HG03108 (cell line): Measurements from ENCODE around the gene SPDYE3.
"Not testable (repeated sequence)": the region's sequence is repeated elsewhere in the genome, so short reads cannot be mapped to it uniquely, and the experiment has no call there.

Source experiments
- ATAC-seq: cut with Tn5 transposase; IDR thresholded peaks from one replicate; pipeline ENCODE4 v1.9.1; 2021; ENCODE audit warnings: moderate library complexity; ENCODE audit not compliant: unreplicated experiment

The SPDYE3 gene

DNA sequence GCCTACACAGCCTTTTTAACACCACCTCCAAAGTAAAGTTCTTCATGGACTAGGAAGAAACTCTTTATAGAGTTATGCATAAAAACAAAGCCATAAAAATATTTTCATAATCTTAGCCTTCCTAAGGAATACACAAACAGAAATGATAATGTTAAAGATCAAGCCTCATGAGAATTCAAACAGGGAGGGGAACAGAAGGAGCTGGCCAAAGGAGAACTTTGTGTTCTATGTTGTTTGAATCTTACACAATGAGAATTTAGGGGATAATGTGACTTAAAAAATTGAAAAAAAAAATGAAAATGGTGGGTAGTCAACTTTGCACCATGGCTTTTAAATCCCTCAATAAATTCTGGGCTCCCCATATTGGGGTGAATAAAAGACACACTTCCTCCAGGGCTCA lies 41.3 kb downstream of the SPDYE3 start:
- no peak for ATAC-seq

DNA sequence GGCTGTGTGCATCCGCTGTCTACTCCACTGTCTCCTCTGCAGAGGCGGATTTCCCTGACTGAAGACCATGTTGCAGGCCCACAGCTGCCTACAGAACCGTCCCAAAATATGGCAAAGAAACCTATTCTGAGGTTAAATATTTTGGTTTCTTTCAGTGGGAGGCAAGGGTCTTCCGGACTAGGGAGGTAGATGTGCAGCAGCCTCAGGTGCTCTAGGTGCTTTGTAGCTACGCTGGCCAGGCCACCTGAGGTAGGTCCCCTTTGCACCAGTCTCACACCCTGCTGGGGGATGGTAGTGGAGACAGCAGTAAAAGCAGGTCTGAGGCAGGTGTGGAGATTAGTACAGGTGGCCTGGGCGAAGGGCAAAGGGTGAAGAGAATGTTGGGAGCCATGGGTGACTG lies 42.3 kb downstream of the SPDYE3 start:
- no peak for ATAC-seq

- ATAC-seq: no peak
Measured at GRCh38 chr7:100351657-100352058, 44.2 kb downstream of the SPDYE3 start.

DNA sequence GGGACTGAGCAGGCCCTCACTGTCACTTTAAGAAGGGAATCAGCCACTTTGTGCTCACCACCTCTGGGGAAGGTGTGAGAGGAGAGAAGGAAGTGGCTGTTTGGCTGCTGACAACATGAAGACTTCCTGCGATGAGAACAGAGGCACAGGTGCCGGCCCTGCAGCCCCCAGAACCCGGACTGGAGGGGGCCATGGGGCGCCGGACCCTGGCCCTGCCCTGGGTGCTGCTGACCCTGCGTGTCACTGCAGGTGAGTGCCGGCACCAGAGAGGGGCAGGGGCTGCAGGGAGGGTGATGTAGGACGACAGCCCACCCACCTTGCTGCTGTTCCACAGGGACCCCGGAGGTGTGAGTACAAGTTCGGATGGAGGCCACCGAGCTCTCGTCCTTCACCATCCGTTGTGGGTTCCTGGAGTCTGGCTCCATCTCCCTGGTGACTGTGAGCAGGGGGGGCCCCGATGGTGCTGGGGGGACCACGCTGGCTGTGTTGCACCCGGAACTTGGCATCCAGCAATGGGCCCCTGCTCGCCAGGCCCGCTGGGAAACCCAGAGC lies 44.8 kb downstream of the SPDYE3 start:
- not testable (repeated sequence) for ATAC-seq

- ATAC-seq: no peak
Measured at GRCh38 chr7:100352984-100353684, 45.6 kb downstream of the SPDYE3 start.

GRCh38 chr7:100353685-100354330 lies 46.3 kb downstream of the SPDYE3 start:
- ATAC-seq: no peak

DNA sequence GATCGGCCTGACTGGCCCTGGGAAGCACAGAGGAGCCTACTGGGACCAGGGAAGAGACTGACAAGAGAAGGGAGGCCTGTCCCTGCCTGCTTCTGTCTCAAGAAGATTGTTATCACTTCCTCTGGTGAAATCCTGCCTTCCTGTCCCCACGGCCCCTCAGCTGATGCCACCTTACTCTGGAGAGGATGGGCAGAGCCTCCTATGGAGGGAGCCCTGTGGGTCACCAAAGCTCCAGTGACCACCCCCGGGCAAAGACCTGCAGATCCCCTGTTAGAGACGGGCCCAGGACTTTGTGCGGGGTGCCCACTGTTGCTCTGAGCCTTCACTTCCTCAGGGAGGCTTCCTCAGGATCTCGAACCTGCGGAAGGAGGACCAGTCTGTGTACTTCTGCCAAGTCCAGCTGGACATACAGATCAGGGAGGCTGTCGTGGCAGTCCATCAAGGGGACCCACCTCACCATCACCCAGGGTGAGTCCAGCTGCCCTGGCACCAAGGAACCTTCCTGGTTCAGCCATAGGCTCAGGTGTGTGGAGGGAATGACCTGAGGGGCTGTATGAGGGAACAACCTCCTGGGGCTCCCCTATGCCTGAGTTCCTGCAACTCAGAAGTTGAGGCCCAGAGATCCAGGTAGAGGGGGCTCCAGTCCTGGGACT lies 49.0 kb downstream of the SPDYE3 start:
- ATAC-seq: no peak

- ATAC-seq: no peak
Measured at GRCh38 chr7:100357131-100357561, 49.6 kb downstream of the SPDYE3 start.

DNA sequence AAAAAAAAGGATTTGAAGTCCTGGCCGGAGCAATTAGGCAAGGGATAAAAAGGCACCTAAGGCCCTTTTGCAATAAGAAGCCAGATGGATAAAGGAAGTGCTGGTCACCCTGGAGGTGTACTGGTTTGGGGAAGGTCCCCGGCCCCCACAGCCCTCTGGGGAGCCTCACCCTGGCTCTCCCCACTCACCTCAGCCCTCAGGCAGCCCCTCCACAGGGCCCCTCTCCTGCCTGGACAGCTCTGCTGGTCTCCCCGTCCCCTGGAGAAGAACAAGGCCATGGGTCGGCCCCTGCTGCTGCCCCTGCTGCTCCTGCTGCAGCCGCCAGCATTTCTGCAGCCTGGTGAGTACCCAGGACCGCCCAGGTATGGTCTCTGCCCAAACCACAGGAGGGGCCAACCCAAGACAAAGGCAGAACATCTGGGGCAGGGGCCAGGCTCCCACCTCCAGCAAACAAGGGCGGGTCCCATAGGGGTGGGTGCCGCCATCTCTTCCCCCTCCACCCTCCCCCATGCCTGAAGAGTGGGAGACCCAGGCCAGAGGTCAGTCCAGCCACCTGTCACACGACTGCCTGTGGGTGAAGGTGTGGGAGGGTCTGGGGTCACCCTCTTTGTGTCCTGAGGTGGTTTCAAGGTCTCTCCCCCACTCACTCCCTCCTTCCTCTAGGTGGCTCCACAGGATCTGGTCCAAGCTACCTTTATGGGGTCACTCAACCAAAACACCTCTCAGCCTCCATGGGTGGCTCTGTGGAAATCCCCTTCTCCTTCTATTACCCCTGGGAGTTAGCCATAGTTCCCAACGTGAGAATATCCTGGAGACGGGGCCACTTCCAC lies 50.7 kb downstream of the SPDYE3 start, which contains the start of gene PILRB:
Gene PILRB (plus strand): TSS at position 91 of the 830 bp plus-strand sequence. CDS start 186 bp downstream, at position 277.
- no peak for ATAC-seq

DNA sequence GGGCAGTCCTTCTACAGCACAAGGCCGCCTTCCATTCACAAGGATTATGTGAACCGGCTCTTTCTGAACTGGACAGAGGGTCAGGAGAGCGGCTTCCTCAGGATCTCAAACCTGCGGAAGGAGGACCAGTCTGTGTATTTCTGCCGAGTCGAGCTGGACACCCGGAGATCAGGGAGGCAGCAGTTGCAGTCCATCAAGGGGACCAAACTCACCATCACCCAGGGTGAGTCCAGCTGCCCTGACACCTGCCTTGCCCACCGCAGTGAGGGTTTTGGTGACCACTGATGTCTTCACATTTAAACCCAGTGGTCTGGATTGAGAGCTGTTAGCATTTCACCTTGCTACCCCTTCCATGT lies 51.3 kb downstream of the SPDYE3 start:
- ATAC-seq: no peak

GRCh38 chr7:100360135-100360854 lies 52.8 kb downstream of the SPDYE3 start:
- no peak for ATAC-seq

DNA sequence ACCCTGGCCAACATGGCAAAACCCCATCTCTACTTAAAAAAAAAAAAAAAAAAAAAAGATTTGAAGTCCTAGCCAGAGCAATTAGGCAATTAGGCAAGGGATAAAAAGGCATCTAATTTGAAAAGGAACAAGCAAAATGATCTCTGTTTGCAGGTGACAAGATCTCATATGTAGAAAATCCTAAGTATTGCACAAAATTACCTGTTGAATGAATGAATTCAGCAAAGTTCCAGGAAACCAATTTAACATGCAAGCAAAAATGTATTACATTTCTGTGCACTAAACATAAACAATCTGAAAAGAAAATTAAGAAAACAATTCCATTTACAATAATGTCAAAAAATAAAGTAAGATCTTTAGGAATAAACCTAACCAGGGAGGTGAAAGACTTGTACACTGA lies 55.6 kb downstream of the SPDYE3 start:
- no peak for ATAC-seq

DNA sequence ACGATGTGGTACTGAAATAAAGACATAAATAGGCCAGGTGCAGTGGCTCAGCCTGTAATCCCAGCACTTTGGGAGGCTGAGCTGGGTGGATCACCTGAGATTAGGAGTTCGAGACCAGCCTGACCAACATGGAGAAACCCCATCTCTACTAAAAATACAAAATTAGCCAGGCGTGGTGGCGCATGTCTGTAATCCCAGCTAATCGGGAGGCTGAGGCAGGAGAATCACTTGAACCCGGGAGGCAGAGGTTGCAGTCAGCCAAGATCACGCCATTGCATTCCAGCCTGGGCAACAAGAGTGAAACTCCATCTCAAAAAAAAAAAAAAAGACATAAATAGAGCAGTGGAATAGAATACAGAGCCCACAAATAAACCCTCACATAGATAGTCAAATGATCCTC lies 56.3 kb downstream of the SPDYE3 start:
- ATAC-seq: not testable (repeated sequence)

DNA sequence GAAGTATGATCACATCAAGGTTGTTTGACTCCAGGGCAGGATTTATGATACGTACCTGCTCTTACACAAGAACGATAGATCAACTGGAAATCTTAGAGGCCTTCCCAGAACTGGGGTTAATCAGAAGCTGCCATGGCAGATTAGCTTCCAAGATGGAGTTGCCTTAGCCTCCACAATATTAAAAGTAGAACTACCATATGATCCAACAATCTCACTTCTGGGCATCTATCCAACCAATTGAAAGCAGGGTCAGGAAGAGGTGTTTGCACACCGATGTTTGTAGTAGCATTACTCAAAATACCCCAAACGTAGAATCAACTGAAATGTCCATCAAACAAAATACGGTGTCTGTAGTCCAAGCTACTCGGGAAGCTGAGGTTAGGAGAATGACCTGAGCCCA lies 57.0 kb downstream of the SPDYE3 start:
- no peak for ATAC-seq

DNA sequence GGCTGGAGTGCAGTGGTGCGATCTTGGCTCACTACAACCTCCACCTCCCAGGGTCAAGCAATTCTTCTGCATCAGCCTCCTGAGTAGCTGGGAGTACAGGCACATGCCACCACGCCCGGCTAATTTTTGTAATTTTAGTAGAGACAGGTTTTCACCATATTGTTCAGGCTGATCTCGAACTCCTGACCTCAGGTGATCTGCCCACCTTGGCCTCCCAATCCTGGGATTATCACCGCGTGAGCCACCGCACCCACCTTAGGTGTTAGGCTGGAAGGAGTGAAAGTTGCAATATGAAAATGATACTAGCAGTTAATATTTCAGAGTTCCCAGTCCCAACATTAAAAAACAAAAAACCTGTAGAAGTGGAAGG lies 58.5 kb downstream of the SPDYE3 start:
- not testable (repeated sequence) for ATAC-seq

DNA sequence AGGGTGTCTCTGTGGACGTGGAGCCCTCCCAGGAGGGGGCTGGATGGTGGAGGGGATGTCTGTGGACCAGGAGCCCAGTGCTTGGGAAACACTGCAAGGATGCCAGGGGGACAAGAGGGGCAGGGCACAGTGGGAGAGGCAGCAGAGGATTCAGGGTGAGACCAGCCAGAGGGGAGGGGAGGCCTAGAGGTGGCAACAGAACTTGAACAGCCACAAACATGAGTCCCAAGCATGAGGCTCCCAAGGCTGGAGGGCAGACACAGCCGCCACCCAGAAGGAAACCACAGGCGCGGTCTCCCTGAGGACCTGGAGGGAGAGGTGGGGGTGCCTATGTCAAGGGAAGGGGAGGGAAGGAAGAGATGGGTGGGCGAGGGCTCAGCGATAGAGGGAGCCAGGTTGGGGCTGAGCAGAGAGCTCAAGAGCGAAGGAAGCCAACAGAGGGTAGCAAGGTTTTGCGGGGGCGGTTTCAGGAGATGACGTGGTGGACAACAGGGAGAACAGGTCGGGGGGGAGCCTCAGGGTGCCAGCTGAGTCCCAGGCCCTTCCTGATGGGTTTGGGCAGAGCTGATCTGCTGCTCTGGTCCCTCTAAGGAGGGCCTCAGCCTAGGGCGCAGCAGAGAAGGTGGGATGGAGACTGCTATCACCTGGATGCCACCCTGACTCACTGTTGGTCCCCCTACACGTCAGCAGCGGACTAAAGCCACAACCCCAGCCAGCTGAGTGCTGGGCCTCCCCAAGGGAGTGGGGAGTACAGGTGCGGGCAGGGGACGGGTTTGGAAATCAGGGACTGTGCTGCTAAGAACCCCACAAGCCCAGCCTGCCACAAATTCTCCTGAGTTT lies 59.1 kb downstream of the SPDYE3 start:
- ATAC-seq: no peak

GRCh38 chr7:100367251-100367620 lies 59.7 kb downstream of the SPDYE3 start:
- no peak for ATAC-seq

DNA sequence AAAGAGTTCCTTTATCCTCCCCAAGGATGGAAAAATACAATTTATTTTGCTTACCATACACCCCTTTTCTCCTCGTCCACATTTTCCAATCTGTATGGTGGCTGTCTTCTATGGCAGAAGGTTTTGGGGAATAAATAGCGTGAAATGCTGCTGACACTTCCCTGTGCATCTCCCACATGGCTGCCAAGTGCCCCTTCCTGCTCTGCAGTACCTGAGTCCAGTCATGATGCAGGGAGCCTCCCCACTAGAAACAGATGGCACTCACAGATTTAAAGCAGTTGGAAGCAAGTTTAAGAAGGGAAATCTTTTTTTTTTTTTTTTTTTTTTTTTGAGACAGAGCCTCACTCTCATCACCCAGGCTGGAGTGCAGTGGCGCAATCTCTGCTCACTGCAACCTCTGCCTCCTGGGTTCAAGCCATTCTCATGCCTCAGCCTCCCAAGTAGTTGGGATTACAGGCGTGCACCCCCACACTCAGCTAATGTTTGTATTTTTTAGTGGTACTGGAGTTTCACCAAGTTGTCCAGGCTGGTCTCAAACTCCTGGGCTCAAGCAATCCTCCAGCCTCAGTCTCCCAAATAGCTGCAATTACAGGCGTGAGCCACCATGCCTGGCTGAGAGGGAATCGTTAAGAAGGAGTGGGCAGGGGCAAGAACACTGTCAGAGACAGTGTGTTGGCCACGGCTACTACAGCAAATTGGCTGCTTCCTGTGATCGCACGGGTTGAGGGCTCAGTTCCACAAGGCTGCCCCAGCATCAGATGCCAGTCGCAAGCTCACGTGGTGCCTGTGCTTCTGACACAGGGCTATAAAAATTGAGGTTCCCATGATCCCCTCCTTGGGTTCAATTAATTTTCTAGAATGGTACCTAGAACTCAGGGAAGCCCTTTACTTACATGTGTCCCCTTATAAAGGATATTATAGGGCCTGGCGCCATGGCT lies 60.4 kb downstream of the SPDYE3 start:
- no peak for ATAC-seq
